Measurements from ENCODE around the gene CCL1. TPM values are rescaled to one million over a fixed set of nuclear protein-coding genes. Genes with fewer than 3 reads are reported as not detected.

Gene CCL1
- total RNA-seq, 1 experiment from 2014 or later = not detected

- no peak for DNase-seq
- no peak for TF ChIP-seq CTCF (conservative IDR thresholded peaks at IDR 0.05)
- Histone ChIP-seq H4K20me1 (ENCODE audit: insufficient read depth) (no peaks in the 10 kb centered on the region), H3K9me3 (ENCODE audit: insufficient read depth, low read depth) (no peaks in the 10 kb centered on the region), H3K4me2 (no peak overlapping the region), H3K27ac (no peak overlapping the region), H3K27me3 (ENCODE audit: insufficient read depth, low read depth) (peaks cover 8% of the 10 kb centered on the region; the same call in 1 of the 2 replicates), H2AFZ (no peak overlapping the region), H3K79me2 (ENCODE audit: low read depth) (no peaks in the 10 kb centered on the region), H3K4me1 (replicated peaks; ENCODE audit: insufficient read depth) (no peaks in the 10 kb centered on the region), H3K36me3 (ENCODE audit: low read depth) (no peaks in the 10 kb centered on the region), H3K4me3 (no peak overlapping the region), H3F3A (ENCODE audit: insufficient read depth, low read depth) (no peaks in the 10 kb centered on the region), H3K9me2 (ENCODE audit: insufficient read depth) (no peaks in the 10 kb centered on the region; the same call in 1 of the 2 replicates)
- CTCF ChIA-PET = no interaction called here
- POLR2A ChIA-PET (ENCODE audit: unreplicated experiment) = no interaction called here
- intact Hi-C loops (cut with micrococcal nuclease; ENCODE audit: unreplicated experiment) = no loop called here
- no TSS peak for BruUV-seq (replicated peaks)
Observed at GRCh38 chr17:34347063-34347462, 16.0 kb downstream of the CCL1 start.

- no peak overlapping the region for H3K27ac ChIP-seq
- CTCF ChIA-PET = no interaction called here
- H3K4me2 ChIP-seq = no peak overlapping the region
- H3K36me3 ChIP-seq (ENCODE audit: low read depth) = no peaks in the 10 kb centered on the region
- no peaks in the 10 kb centered on the region for H3K9me3 ChIP-seq (ENCODE audit: insufficient read depth, low read depth)
- H3K9me2 ChIP-seq (ENCODE audit: insufficient read depth) = no peaks in the 10 kb centered on the region
- POLR2A ChIA-PET (ENCODE audit: unreplicated experiment) = no interaction called here
- no peak overlapping the region for H2AFZ ChIP-seq
- no peaks in the 10 kb centered on the region for H3K79me2 ChIP-seq (ENCODE audit: low read depth)
- peaks cover 5% of the 10 kb centered on the region; the same call in 1 of the 2 replicates for H3K27me3 ChIP-seq (ENCODE audit: insufficient read depth, low read depth)
- intact Hi-C loops (cut with micrococcal nuclease; ENCODE audit: unreplicated experiment) = no loop called here
- no peaks in the 10 kb centered on the region for H4K20me1 ChIP-seq (ENCODE audit: insufficient read depth)
- TF ChIP-seq CTCF (conservative IDR thresholded peaks at IDR 0.05) (no peak), EZH2 (IDR thresholded peaks at IDR 0.05; ENCODE audit: low read depth) (no peak)
- H3K4me1 ChIP-seq (replicated peaks; ENCODE audit: insufficient read depth) = no peaks in the 10 kb centered on the region
- BruUV-seq (replicated peaks) = no TSS peak
- no peaks in the 10 kb centered on the region for H3F3A ChIP-seq (ENCODE audit: insufficient read depth, low read depth)
- no peak for DNase-seq
- no peak overlapping the region for H3K4me3 ChIP-seq
Observed at GRCh38 chr17:34341916-34342315, 21.1 kb downstream of the CCL1 start.

DNA sequence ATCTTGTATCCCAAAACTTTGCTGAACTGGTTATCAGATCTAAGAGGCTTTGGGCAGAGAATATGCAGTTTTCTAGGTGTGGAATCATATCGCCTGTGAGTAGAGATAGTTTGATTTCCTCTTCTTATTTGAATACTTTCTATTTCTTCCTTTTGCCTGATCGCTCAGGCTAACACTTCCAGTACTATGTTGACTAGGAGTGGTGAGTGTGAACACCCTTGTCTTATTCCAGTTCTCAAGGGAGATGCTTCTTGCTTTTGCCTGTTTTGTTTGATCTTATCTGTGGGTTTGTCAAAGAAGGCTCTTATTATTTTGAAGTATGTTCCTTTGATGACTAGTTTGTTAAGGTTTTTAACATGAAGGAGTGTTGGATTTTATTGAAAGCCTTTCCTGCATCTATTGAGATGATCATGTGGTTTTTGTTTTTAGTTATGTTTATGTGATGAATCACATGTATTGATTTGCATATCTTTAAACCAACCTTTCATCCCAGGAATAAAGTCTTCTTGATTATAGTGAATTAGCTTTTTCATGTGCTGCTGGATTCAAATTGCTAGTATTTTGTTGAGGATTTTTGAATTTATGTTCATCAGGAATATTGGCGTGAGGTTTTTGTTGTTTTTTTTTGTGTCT is 23.8 kb downstream of the CCL1 start:
- Histone ChIP-seq H3K4me3 (no peak overlapping the region), H3K4me2 (no peak overlapping the region), H3K36me3 (ENCODE audit: low read depth) (no peaks in the 10 kb centered on the region), H3K79me2 (ENCODE audit: low read depth) (no peaks in the 10 kb centered on the region), H3F3A (ENCODE audit: insufficient read depth, low read depth) (no peaks in the 10 kb centered on the region), H3K4me1 (replicated peaks; ENCODE audit: insufficient read depth) (no peaks in the 10 kb centered on the region), H3K9me2 (ENCODE audit: insufficient read depth) (no peaks in the 10 kb centered on the region), H4K20me1 (ENCODE audit: insufficient read depth) (no peaks in the 10 kb centered on the region), H3K9me3 (ENCODE audit: insufficient read depth, low read depth) (no peaks in the 10 kb centered on the region), H2AFZ (no peak overlapping the region), H3K27ac (no peak overlapping the region), H3K27me3 (ENCODE audit: insufficient read depth, low read depth) (peaks cover 5% of the 10 kb centered on the region; the same call in 1 of the 2 replicates)
- intact Hi-C loops (cut with micrococcal nuclease; ENCODE audit: unreplicated experiment) = no loop called here
- BruUV-seq (replicated peaks) = no TSS peak
- TF ChIP-seq CTCF (conservative IDR thresholded peaks at IDR 0.05) (no peak), EZH2 (IDR thresholded peaks at IDR 0.05; ENCODE audit: low read depth) (no peak)
- CTCF ChIA-PET = no interaction called here
- POLR2A ChIA-PET (ENCODE audit: unreplicated experiment) = no interaction called here
- DNase-seq = no peak
